IMR-90 (cell line): ENCODE measurements around the gene TACC3. TPM values are rescaled to one million over a fixed set of nuclear protein-coding genes. Genes with fewer than 3 reads are reported as not detected.

Experiments used
- ATAC-seq: fragments of 200-7000 bp; cut with Tn5 transposase; 2 replicates; pipeline ENCODE4 v1.9.1; 2020; ENCODE audit warnings: low read depth, mild to moderate bottlenecking, moderate library complexity
- BruUV-seq: library from RNA; stranded (reverse); fragments of 400-500 nt; replicated peaks from 2 replicates; lab custom pipeline; 2021; lab: Mats Ljungman, UMichigan
- CTCF ChIA-PET: fragments of 300-600 bp; formaldehyde crosslinking; extraction: SDS; loops from one replicate; lab custom pipeline; 2021; ENCODE audit warnings: antibody characterized with exemption; lab: Yijun Ruan, JAX
- POLR2A ChIA-PET: fragments of 300-600 bp; sonication (Branson Sonifier 250); formaldehyde crosslinking; loops from one replicate; lab custom pipeline; 2022; ENCODE audit warnings: antibody characterized with exemption; ENCODE audit not compliant: unreplicated experiment; lab: Charles Lee
- DNase-seq: peaks from one replicate; pipeline ENCODE4 v3.0.0; 2013
- H2AFZ ChIP-seq: replicated peaks from 2 replicates; pipeline ENCODE3; 2013; ENCODE audit warnings: low read length, mild to moderate bottlenecking; ENCODE audit not compliant: poor library complexity
- H2AK5ac ChIP-seq: 2 replicates; pipeline ENCODE4 v1.6.1; 2013; ENCODE audit warnings: low read depth, low read length, inconsistent platforms
- H2AK9ac ChIP-seq: replicated peaks from 2 replicates; pipeline ENCODE3; 2013; ENCODE audit warnings: mild to moderate bottlenecking, low read depth, low read length, moderate library complexity; ENCODE audit not compliant: poor library complexity
- H2BK120ac ChIP-seq: 2 replicates; pipeline ENCODE4 v1.6.1; 2013; ENCODE audit warnings: low read depth, low read length, inconsistent platforms
- H2BK15ac ChIP-seq: 3 replicates; pipeline ENCODE4 v1.6.1; 2013; ENCODE audit warnings: low read depth, low read length, inconsistent platforms
- H2BK20ac ChIP-seq: 2 replicates; pipeline ENCODE4 v1.6.1; 2013; ENCODE audit warnings: low read depth, mild to moderate bottlenecking, inconsistent platforms, low read length, moderate library complexity
- H2BK5ac ChIP-seq: 2 replicates; pipeline ENCODE4 v1.6.1; 2013; ENCODE audit warnings: mild to moderate bottlenecking, low read depth, low read length, inconsistent platforms; ENCODE audit not compliant: poor library complexity, severe bottlenecking
- H3K14ac ChIP-seq: replicated peaks from 2 replicates; pipeline ENCODE4 v1.6.1; 2013; ENCODE audit warnings: low read depth, low read length, inconsistent platforms
- H3K18ac ChIP-seq: 2 replicates; pipeline ENCODE4 v1.6.1; 2013; ENCODE audit warnings: low read depth, low read length, control low read depth
- H3K23ac ChIP-seq: 2 replicates; pipeline ENCODE4 v1.6.1; 2013; ENCODE audit warnings: low read depth, low read length, inconsistent platforms
- H3K27ac ChIP-seq: 2 replicates; pipeline ENCODE4 v1.5.1; 2013; ENCODE audit warnings: mild to moderate bottlenecking, control low read depth, low read length; ENCODE audit not compliant: insufficient read depth
- H3K27me3 ChIP-seq: 2 replicates; pipeline ENCODE4 v1.6.1; 2013; ENCODE audit warnings: low read length; ENCODE audit not compliant: control insufficient read depth, insufficient read depth
- H3K36me3 ChIP-seq: 2 replicates; pipeline ENCODE4 v1.6.1; 2013; ENCODE audit warnings: low read length, mixed read lengths; ENCODE audit not compliant: control insufficient read depth, insufficient read depth
- H3K4ac ChIP-seq: 2 replicates; pipeline ENCODE4 v1.6.1; 2013; ENCODE audit warnings: low read depth, low read length, inconsistent platforms
- H3K4me1 ChIP-seq: 2 replicates; pipeline ENCODE4 v1.6.1; 2013; ENCODE audit warnings: low read length, mixed read lengths; ENCODE audit not compliant: control insufficient read depth, insufficient read depth
- H3K4me2 ChIP-seq: 2 replicates; pipeline ENCODE4 v1.6.1; 2013; ENCODE audit warnings: low read depth, mild to moderate bottlenecking, control low read depth, low read length, moderate library complexity
- H3K4me3 ChIP-seq: 2 replicates; pipeline ENCODE4 v1.5.1; 2013; ENCODE audit warnings: low read depth, mild to moderate bottlenecking, control low read depth, low read length, moderate library complexity; ENCODE audit not compliant: insufficient read depth
- H3K56ac ChIP-seq: 2 replicates; pipeline ENCODE4 v1.6.1; 2013; ENCODE audit warnings: low read length, inconsistent platforms; ENCODE audit not compliant: insufficient read depth; ENCODE audit errors: extremely low read depth
- H3K79me1 ChIP-seq, 2 experiments: 2 replicates each; pipeline ENCODE4 v1.6.1; 2013; ENCODE audit warnings: low read length in 2 of 2, inconsistent platforms in 1 of 2, low read depth in 1 of 2
- H3K9ac ChIP-seq: 2 replicates; pipeline ENCODE4 v1.6.1; 2013; ENCODE audit warnings: low read depth, low read length, control low read depth
- H3K9me1 ChIP-seq: 2 replicates; pipeline ENCODE4 v1.6.1; 2013; ENCODE audit warnings: low read length, inconsistent platforms; ENCODE audit not compliant: insufficient read depth
- H3K9me3 ChIP-seq: 2 replicates; pipeline ENCODE4 v1.6.1; 2013; ENCODE audit warnings: low read length; ENCODE audit not compliant: control insufficient read depth, insufficient read depth
- H4K20me1 ChIP-seq: 2 replicates; pipeline ENCODE4 v1.6.1; 2013; ENCODE audit warnings: low read length, inconsistent platforms; ENCODE audit not compliant: insufficient read depth
- H4K5ac ChIP-seq: 2 replicates; pipeline ENCODE4 v1.6.1; 2013; ENCODE audit warnings: mild to moderate bottlenecking, low read depth, low read length, control low read depth
- H4K8ac ChIP-seq, 2 experiments: 2 replicates each; pipeline ENCODE4 v1.6.1; 2013; ENCODE audit warnings: low read depth in 2 of 2, low read length in 2 of 2, control low read depth in 1 of 2, inconsistent platforms in 1 of 2
- H4K91ac ChIP-seq: 2 replicates; pipeline ENCODE4 v1.6.1; 2013; ENCODE audit warnings: low read depth, low read length, inconsistent platforms; ENCODE audit not compliant: insufficient read depth
- ELK1 ChIP-seq: fragments of 150-350 bp; IDR thresholded peaks from 2 replicates; pipeline ENCODE4 v1.6.1; 2016; ENCODE audit warnings: low read depth, mild to moderate bottlenecking, low read length, moderate library complexity, borderline replicate concordance
- FOS ChIP-seq: fragments of 150-350 bp; IDR thresholded peaks from 2 replicates; pipeline ENCODE4 v1.6.1; 2016; ENCODE audit warnings: low read depth, low read length
- USF2 ChIP-seq: fragments of 150-350 bp; IDR thresholded peaks from 2 replicates; pipeline ENCODE4 v1.6.1; 2017; ENCODE audit warnings: mild to moderate bottlenecking, antibody characterized with exemption, low read length, low read depth
- WGBS, 2 experiments: methylation state at CpG; one replicate each; pipeline versions ENCODE4 v1.1.5 to v1.1.7; 2013; ENCODE audit warnings: missing lambda C conversion rate in 2 of 2; ENCODE audit not compliant: insufficient read length in 1 of 2; ENCODE audit errors: extremely low coverage in 2 of 2; 5-methylcytosine and 5-hydroxymethylcytosine counted together
- dilution Hi-C: fragments of 300-500 bp; cut with HindIII; formaldehyde crosslinking; loops from one replicate; pipeline ENCODE4 v1.14.3; 2018; ENCODE audit warnings: low sequenced_read_pairs; ENCODE audit not compliant: unreplicated experiment
- in situ Hi-C: fragments of 300-500 bp; cut with MboI; formaldehyde crosslinking; loops from 3 replicates; pipeline ENCODE4 v1.14.3; 2019; ENCODE audit warnings: low sequenced_read_pairs, inconsistent platforms, mixed read lengths
- intact Hi-C: fragments of 100-400 bp; cut with micrococcal nuclease; formaldehyde crosslinking; loops from 2 replicates; pipeline ENCODE4 v1.10.0; 2022
- polyA plus RNA-seq, 3 experiments: library from polyadenylated mRNA; depleted of rRNA; stranded (reverse); fragments of >200 nt; gene quantifications; 2 replicates each; pipeline ENCODE4 v1.2.3, GENCODE V29; 2012; ENCODE audit warnings: low replicate concordance in 1 of 3
- total RNA-seq: library from RNA; depleted of rRNA; stranded (reverse); fragments of >200 nt; gene quantifications from 2 replicates; pipeline ENCODE4 v1.2.3, GENCODE V29; 2012

TACC3 gene
- total and polyA plus RNA-seq, 2 of the 4 experiments (the other 2 are of a cell fraction), result 15.1 to 49.7 TPM

- Histone ChIP-seq H4K5ac (no peak overlapping the region), H2AFZ (no peak overlapping the region), H3K23ac (no peak overlapping the region), H3K9me1 (no peaks in the 10 kb centered on the region), H2BK5ac (no peak overlapping the region), H3K79me1 (no peaks in the 10 kb centered on the region), H4K91ac (no peak overlapping the region), H3K56ac (no peak overlapping the region), H4K20me1 (no peaks in the 10 kb centered on the region), H3K9me3 (no peaks in the 10 kb centered on the region), H4K8ac (no peak overlapping the region), H2BK15ac (no peak overlapping the region), H3K4me2 (no peak overlapping the region), H3K18ac (no peak overlapping the region), H3K27me3 (peaks cover 2% of the 10 kb centered on the region; the same call in 1 of the 2 replicates), H2BK120ac (no peak overlapping the region), H3K9ac (no peak overlapping the region), H2AK5ac (no peak overlapping the region), H3K4me3 (no peak overlapping the region), H2BK20ac (no peak overlapping the region), H3K14ac (no peak overlapping the region), H2AK9ac (no peak overlapping the region), H3K36me3 (no peaks in the 10 kb centered on the region), H3K4me1 (peaks cover 6% of the 10 kb centered on the region; the same call in 1 of the 2 replicates), H3K27ac (no peak overlapping the region), H3K4ac (no peak overlapping the region)
- TF ChIP-seq ELK1, result no peak
- no peak for TF ChIP-seq USF2
- TF ChIP-seq FOS, result no peak
- CTCF ChIA-PET, result no interaction called here
- intact Hi-C loops (no loop called here), in situ Hi-C loops (no loop called here), dilution Hi-C loops (no loop called here)
- 100% methylated on average over 1 of the region's 10 CpGs; no CpG with 5 or more reads in 1 of the 2 experiments for WGBS, 2 experiments
- no peak for ATAC-seq
- POLR2A ChIA-PET, result no interaction called here
- no peak for DNase-seq
- BruUV-seq, result no TSS peak
These were observed 52.4 kb downstream of the TACC3 start for GRCh38 chr4:1773754-1774153.
